SH-SY5Y (cell line): ENCODE measurements around the gene LIFR.

Experiments
- GATA2 ChIP-seq: IDR thresholded peaks from 2 replicates; pipeline ENCODE4 v1.6.1; 2011; ENCODE audit warnings: mild to moderate bottlenecking, low read depth, low read length
- GATA3 ChIP-seq: IDR thresholded peaks from 2 replicates; pipeline ENCODE4 v1.6.1; 2011; ENCODE audit warnings: low read depth, mild to moderate bottlenecking, low read length, moderate library complexity

DNA sequence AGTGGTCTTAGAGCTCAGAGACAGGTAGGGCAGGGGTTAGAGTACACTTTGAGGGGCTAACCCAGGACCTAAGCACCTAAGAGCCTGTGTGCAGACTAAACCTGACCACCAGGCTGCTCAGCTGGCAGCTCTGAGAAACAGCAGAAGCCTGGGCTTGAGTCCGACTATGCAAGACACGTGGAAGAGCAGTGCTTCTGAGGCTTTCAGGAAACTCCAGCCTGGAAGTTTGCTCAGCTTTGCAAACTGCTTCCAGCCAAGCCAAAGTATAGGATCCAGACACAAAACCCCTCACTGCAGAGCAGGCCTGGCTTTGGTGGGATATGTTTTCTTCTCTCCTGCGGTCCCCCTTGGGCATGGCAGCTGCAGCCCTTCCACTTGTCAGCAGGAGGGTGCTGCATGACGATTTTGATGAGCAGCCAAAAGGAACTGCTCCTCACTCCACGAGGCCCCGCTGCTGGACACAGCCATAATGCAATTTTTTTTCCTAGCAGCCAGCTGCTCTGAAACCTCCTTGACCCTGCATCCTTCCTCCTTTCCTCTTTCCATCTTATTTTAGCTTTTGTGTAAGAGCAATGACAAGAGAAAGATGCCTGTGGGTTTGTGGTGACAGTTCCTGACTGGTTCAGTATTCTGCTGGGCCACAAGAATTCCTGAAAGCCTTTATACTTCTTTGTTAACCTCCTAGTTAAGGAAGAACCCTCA lies 123.1 kb downstream of the LIFR start:
- TF ChIP-seq GATA2 = no peak
- TF ChIP-seq GATA3 = no peak
